Umbilical cord (tissue), 2 donors: ENCODE data around the gene ACBD3. TPM values are rescaled to one million over a fixed set of nuclear protein-coding genes. Genes with fewer than 3 reads are reported as not detected.
A peak's percentile ranks its signal among the peaks of the same experiment; 100 is the strongest.
"Not testable (repeated sequence)": the region's sequence is repeated elsewhere in the genome, so short reads cannot be mapped to it uniquely, and the experiment has no call there.

Source experiments
- DNase-seq: peaks from one replicate; pipeline ENCODE4 v3.0.0-alpha.2; 2015; ENCODE audit warnings: low spot score
- total RNA-seq: library from RNA; depleted of rRNA; stranded (reverse); fragments of >200 nt; gene quantifications from one replicate; pipeline ENCODE4 v1.2.3, GENCODE V29; 2014; ENCODE audit warnings: low replicate concordance; ENCODE audit not compliant: insufficient read depth

Gene ACBD3
- total RNA-seq, result 79.2 TPM

DNA sequence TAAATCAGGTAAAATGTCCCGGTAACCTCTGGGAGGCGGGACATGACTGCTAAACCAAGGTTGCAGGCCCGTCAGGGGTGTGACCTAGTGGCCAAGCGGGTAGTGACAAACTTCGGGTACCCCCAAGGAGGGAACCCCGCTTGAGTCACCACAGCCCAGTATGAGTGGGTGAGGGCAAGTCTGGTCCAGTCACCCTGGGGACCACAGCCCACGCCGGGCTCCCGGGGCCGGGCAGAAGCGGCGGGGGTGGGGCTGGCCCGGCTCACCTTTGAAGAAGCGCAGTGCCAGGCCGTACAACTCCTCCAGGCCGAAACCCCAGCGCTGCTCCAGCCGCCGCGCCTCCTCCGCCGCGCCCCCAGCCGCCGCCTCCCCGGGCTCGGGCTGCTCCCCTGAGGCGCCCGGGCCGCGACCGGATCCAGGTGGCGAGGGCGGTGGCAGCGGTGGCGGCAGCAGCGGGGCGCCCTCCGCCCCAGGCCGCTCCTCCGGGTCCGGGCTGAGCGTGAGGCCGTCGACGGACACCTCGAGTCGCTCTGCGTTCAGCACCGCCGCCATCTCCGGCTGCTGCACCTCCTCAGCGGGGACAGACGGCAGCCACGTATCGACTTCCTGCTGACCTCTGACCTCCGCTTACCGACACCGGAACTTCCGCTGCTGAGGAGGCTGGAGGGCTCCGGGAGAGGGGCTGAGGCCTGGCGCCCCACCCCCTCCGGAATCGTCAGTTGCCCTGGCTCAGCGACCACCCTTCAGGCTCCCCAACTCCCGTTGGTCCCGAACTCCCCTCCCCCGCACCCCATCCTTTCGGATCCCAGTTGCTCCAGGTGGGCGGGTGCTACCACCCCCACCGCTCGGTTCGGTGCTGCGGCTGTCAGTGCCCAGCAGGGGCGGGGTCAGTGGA, at the start of gene ACBD3:
ACBD3 (minus strand) TSS at position 618 of the 895 bp plus-strand sequence; CDS start at position 552, 66 bp downstream.
- peak; percentile 96 for DNase-seq

- DNase-seq, result no peak
These were observed 47.3 kb upstream of the ACBD3 start for GRCh38 chr1:226233806-226234205.

GRCh38 chr1:226233293-226233692, 46.8 kb upstream of the ACBD3 start:
- no peak for DNase-seq

DNA sequence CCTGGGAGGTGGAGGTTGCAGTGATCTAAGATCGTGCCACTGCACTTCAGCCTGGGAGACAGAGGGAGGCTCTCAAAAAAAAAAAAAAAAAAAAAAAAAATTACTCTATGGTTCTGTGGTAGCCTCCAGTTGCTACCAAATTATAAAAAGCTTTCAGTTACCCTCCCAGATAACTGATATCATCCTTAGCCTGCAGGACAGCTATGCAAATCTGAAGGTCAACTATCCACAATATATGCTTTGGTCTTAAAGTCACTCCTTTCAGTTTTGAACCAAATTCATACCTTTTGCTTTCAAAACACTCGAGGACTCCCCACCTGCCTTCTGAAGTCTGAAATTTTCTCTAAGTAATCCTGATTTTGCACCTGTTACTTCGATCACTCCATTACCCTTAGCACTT, 40.1 kb upstream of the ACBD3 start:
- DNase-seq, result no peak

DNA sequence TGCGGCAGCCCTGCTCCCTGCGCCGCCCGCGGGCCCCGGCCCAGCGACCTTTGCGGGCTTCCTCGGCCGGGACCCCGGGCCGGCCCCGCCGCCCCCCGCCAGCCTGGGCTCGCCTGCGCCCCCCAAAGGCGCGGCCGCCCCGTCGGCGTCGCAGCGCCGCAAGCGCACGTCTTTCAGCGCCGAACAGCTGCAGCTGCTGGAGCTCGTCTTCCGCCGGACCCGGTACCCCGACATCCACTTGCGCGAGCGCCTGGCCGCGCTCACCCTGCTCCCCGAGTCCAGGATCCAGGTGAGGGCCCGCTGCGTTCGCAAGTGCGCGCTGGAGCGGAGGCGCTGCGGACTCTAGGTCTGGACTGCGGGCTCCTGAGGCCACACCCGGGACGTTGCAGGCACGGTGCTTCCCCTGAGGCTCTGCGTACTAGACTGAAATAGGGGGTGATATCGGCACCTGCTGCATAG, 37.3 kb upstream of the ACBD3 start:
- no peak for DNase-seq

GRCh38 chr1:226223157-226223785, 36.7 kb upstream of the ACBD3 start, which contains the start of gene MIXL1:
Gene MIXL1 (plus strand): TSS chr1:226223664. CDS start chr1:226223682, 18 bp downstream.
- no peak for DNase-seq

GRCh38 chr1:226222686-226223085, 36.1 kb upstream of the ACBD3 start:
- no peak for DNase-seq

DNA sequence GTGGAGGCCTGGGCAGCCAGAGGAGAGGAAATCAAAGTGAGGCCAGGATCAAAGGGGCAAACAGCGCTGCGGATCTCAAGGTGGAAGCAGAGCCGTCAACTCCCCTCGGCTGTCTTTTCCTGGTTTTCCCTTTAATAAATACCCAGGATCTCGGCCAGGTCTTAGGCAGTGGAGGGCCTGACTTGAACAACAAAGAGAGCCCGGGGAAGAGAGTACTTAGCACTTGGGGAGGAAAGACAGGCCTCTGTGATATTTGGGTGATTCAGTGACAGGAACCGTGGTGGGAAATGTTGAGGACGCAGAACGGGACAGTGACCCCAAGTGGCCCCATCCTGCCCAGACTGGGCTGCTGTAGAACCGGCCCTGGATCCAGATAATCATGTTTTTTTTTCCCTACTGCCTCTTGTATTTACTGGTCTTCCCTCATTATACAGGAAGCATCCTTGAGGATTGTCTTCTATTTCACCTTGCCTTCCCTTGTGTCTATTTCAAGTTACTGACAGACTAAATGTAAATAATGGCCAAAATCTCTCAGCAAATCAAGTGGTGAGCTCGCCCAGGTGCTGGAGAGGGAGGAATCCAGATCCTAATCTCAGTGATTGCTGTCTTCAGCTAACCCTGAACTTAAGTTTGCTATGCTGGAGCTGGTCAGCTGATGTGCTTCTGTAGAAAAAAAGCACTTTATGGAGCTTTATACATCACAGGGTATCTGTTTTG, 34.1 kb upstream of the ACBD3 start:
- no peak for DNase-seq

DNA sequence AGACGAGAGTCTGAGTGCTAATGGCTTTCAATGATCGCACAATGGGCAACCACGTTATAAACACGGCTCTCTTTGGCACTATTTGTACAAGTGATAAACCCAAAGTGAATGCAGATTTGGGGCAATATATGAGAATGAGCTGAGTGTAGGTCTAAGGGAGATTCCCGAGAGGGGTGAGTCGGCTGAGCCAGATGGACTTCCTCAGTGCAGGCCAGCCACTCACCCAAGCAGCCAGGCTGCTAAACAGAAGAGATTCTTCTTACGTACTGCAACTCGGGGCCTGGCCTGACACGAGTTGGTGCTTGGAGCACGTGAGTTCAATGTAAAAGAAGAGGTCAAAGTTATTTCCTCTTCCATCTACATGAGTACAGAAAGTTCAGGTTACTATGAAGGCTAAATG, 30.7 kb upstream of the ACBD3 start:
- no peak for DNase-seq

GRCh38 chr1:226216056-226216455, 29.5 kb upstream of the ACBD3 start:
- no peak for DNase-seq

- no peak for DNase-seq
These were observed 28.7 kb upstream of the ACBD3 start for GRCh38 chr1:226215239-226215638.

GRCh38 chr1:226212545-226212944, 26.0 kb upstream of the ACBD3 start:
- no peak for DNase-seq

- no peak for DNase-seq
These were observed 24.8 kb upstream of the ACBD3 start for GRCh38 chr1:226211181-226211821.

DNA sequence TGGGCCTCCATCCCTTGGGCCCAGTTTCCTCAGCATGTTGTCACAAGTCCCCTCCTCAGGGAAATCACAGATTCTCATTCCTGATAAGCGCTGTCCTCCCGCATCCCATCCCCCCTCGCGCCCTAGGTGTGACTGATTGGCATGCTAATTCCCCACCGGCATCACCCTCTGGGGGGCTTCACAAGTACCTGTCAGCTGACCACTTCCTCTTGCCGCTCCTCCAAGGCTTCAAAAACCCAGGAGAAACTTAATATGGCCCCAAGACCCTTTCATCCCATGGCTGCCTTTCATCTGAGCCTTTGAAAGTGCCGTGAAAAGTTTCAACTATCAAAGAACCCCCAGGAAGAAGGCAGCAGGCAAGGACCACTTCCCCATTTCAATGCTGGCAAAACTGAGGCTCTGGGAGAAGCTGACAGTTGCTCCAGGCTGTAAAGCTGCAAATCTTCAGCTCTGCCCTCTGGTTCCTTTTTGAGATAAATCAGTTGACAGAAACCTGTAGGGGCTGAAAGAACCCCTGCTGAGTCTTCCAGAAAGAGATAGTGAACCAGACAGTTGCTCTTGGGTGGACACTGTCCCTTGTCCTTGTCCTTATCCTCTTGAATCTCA, 24.1 kb upstream of the ACBD3 start:
- DNase-seq, result no peak

DNA sequence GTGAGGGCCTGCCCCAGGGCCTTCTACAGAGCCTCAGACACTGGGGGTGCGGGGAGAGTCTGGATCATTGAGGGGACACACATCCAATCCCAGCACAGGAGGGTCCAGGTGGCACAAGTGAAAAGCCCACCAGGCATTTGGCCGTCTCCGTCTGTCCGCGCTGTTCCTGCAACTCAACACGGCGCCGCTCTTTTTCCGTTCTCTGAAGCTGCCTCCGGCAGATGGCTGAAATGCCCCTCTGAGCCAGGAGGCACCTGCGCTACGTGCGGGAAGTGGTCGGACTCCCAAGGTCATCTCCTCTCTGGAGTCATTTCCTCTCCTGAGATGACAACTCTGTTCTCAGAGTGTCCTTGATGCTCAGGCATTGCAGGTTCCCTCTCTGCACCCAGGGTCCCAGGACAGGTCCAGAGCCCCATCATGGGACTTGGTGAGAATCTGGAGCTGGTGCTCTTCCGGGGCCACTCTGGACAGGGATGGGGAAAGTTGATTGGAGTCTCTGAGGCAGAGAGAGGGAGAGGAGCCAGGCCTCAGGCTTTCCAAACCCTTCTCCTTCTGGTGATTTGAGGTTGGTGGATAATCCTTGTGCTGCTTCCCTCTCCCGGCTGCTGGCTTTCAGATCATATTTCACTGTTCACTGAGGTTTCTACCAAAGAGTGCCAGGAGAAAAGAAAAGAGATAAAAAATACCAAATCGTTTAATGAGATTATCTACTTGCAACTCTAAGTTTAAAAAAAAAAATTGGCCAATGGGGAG, 22.9 kb upstream of the ACBD3 start:
- peak; percentile 41 for DNase-seq

- DNase-seq, result no peak
These were observed 20.5 kb upstream of the ACBD3 start for GRCh38 chr1:226207048-226207447.

GRCh38 chr1:226204198-226204597, 17.7 kb upstream of the ACBD3 start:
- DNase-seq, result no peak

DNA sequence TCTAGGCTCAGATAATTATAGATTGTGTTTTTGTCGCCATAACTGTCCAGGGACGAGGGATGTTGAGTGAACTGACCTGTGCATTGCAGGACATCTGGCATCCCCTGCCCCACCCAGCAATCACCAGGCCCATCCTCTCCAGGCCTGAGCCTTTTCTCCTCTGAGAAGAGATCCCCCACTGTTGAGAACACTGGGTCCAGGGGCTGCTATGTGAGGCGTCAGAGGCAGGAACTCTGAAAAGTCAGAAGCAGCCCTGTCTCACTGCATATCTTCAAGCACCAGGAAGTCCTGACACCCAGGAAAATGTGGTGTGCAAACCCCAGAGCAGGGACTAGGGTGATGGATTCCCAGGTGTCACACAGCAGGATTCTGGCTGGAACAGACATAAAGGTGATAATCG, 17.1 kb upstream of the ACBD3 start:
- no peak for DNase-seq

- DNase-seq, result no peak
These were observed 16.7 kb upstream of the ACBD3 start for GRCh38 chr1:226203240-226203639.

DNA sequence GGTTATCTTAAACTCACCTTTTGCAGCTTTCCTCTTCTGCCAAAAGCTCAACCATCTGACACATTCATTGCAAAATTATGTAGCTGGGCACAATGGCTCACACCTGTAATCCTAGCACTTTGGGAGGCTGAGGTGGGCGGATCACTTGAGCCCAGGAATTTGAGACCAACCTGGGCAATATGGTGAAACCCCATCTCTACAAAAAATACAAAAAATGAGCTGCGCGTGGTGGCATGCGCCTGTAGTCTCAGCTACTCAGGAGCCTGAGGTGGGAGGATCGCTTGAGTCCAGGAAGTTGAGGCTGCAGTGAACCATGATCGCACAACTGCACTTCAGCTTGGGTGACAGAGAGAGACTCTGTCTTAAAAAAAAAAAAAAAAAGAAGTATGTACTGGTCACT, 16.1 kb upstream of the ACBD3 start:
- DNase-seq, result not testable (repeated sequence)
